Thyroid gland (tissue), 4 donors: ENCODE measurements around the gene EPS15. TPM values are rescaled to one million over a fixed set of nuclear protein-coding genes. Genes with fewer than 3 reads are reported as not detected.

Experiments used
- DNase-seq, 2 donors: peaks; one replicate each; pipeline ENCODE4 v3.0.0-alpha.2; 2019
- H3K27ac ChIP-seq, 3 donors: fragments of 200-600 bp; sonication (generic); 1 replicate in 2 of 3; 2 replicates in 1 of 3; pipeline ENCODE4 v1.5.1; 2016 to 2019; ENCODE audit warnings: mild to moderate bottlenecking in 1 of 3, moderate library complexity in 1 of 3
- H3K27me3 ChIP-seq: fragments of 200-600 bp; sonication (generic); one replicate; pipeline ENCODE4 v1.5.1; 2019
- H3K36me3 ChIP-seq, 2 donors: fragments of 200-600 bp; sonication (generic); one replicate each; pipeline ENCODE4 v1.5.1; 2016 to 2019
- H3K4me1 ChIP-seq, 2 donors: fragments of 200-600 bp; sonication (generic); one replicate each; pipeline ENCODE4 v1.5.1; 2017 to 2019
- H3K4me3 ChIP-seq, 3 donors: fragments of 200-600 bp; sonication (generic); replicated peaks in 1 of 3; 1 replicate in 2 of 3; 2 replicates in 1 of 3; pipeline ENCODE4 v1.5.1; 2016; ENCODE audit warnings: mild to moderate bottlenecking in 1 of 3
- H3K9me3 ChIP-seq: fragments of 200-600 bp; sonication (generic); one replicate; pipeline ENCODE4 v1.5.1; 2017
- POLR2A ChIP-seq, 2 donors: fragments of 450-650 bp; IDR thresholded peaks; one replicate each; pipeline ENCODE4 v1.6.1; 2017; ENCODE audit warnings: antibody characterized with exemption in 2 of 2, mild to moderate bottlenecking in 2 of 2, moderate library complexity in 1 of 2
- WGBS, 2 donors: methylation state at CpG; one replicate each; pipeline ENCODE4 v1.1.5; 2017; 5-methylcytosine and 5-hydroxymethylcytosine counted together
- intact Hi-C: fragments of 100-400 bp; cut with DNase I; formaldehyde crosslinking; loops from one replicate; pipeline ENCODE4 v1.15.1; 2023
- total RNA-seq, 4 donors: library from RNA; depleted of rRNA; stranded (reverse); fragments of >200 nt; gene quantifications; one replicate each; pipeline ENCODE4 v1.2.3, GENCODE V29; 2016
- TF ChIP-seq, protein P1 (sequence below), 6 experiments: fragments of 200-600 bp in 3 of 6; fragments of 450-650 bp in 3 of 6; sonication (generic) in 3 of 6; IDR thresholded peaks; one replicate each; pipeline ENCODE4 v1.5.1; 2016 to 2019; ENCODE audit warnings: antibody characterized with exemption in 6 of 6, mild to moderate bottlenecking in 2 of 6, inconsistent platforms in 1 of 6, moderate library complexity in 1 of 6

The EPS15 gene
- total RNA-seq, 4 donors from 2014 or later = 88.0 to 128 (median 102) TPM

DNA sequence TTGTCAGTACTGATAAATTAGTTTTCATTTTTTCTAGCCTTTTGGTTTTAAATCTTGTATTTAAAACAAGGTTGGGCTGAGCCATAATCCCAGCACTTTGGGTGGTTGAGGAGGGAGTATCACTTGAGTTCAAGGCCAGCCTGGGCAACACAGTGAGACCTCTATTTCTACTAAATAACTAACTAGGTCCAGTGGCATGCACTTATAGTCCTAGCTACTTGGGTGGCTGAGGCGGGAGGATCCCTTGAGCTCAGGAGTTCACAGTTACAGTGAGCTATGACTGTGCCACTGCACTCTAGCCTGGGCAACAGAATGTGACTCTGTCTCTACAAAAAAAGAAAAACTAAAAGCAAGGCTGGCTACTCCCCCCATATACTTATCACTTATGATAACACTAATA, 167.2 kb downstream of the EPS15 start:
- no peak for TF ChIP-seq POLR2A (IDR thresholded peaks at IDR 0.05)
- TF ChIP-seq, protein P1, sequence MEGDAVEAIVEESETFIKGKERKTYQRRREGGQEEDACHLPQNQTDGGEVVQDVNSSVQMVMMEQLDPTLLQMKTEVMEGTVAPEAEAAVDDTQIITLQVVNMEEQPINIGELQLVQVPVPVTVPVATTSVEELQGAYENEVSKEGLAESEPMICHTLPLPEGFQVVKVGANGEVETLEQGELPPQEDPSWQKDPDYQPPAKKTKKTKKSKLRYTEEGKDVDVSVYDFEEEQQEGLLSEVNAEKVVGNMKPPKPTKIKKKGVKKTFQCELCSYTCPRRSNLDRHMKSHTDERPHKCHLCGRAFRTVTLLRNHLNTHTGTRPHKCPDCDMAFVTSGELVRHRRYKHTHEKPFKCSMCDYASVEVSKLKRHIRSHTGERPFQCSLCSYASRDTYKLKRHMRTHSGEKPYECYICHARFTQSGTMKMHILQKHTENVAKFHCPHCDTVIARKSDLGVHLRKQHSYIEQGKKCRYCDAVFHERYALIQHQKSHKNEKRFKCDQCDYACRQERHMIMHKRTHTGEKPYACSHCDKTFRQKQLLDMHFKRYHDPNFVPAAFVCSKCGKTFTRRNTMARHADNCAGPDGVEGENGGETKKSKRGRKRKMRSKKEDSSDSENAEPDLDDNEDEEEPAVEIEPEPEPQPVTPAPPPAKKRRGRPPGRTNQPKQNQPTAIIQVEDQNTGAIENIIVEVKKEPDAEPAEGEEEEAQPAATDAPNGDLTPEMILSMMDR (IDR thresholded peaks at IDR 0.05) = no peak
- no peak for DNase-seq
- Histone ChIP-seq H3K27ac (no peak overlapping the region), H3K4me3 (no peak overlapping the region), H3K27me3 (no peaks in the 10 kb centered on the region), H3K9me3 (no peaks in the 10 kb centered on the region), H3K36me3 (peaks cover 0 to 4% of the 10 kb centered on the region in 2 donors), H3K4me1 (no peaks in the 10 kb centered on the region)
- 82 to 88% methylated on average over 1 of the region's 1 CpG for WGBS, 2 donors
- intact Hi-C loops = no loop called here

- no peaks in the 10 kb centered on the region for H3K27me3 ChIP-seq
- intact Hi-C loops = no loop called here
- H3K4me3 ChIP-seq = no peak overlapping the region
- H3K27ac ChIP-seq = no peak overlapping the region
- DNase-seq = no peak
- TF ChIP-seq POLR2A (IDR thresholded peaks at IDR 0.05) = no peak
- TF ChIP-seq, protein P1 (IDR thresholded peaks at IDR 0.05) = no peak
- peaks cover 0 to 5% of the 10 kb centered on the region in 2 donors for H3K4me1 ChIP-seq
- H3K9me3 ChIP-seq = no peaks in the 10 kb centered on the region
- no peaks in the 10 kb centered on the region for H3K36me3 ChIP-seq
- 97 to 100% methylated on average over 3 of the region's 3 CpGs for WGBS, 2 donors
Observed at GRCh38 chr1:51349862-51350261, 169.2 kb downstream of the EPS15 start.

DNA sequence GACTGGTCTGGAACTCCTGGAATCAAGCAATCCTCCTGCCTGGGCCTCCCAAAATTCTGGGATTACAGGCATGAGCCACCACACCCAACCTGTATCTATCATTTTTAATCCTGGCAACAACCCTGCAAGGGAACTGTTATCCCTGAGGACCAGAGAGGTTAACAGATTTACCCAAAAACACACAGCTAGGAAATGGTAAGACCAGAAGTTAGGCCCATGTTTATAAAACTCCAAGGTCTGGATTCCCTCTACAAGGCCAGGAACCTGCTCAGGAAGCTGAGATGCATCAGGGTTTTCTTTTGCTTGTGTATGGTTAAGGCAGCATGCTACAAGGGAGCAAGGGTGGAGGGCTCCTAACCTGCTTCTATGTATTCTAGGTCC, 170.9 kb downstream of the EPS15 start:
- H3K9me3 ChIP-seq = no peaks in the 10 kb centered on the region
- intact Hi-C loops = no loop called here
- no peak overlapping the region for H3K4me3 ChIP-seq
- no peaks in the 10 kb centered on the region for H3K27me3 ChIP-seq
- no peak for DNase-seq
- no peaks in the 10 kb centered on the region for H3K36me3 ChIP-seq
- H3K27ac ChIP-seq = no peak overlapping the region
- TF ChIP-seq, protein P1 (IDR thresholded peaks at IDR 0.05) = no peak
- no peak for TF ChIP-seq POLR2A (IDR thresholded peaks at IDR 0.05)
- H3K4me1 ChIP-seq = peaks cover 4 to 11% of the 10 kb centered on the region in 2 donors

GRCh38 chr1:51347398-51348146, 171.5 kb downstream of the EPS15 start:
- no peaks in the 10 kb centered on the region for H3K27me3 ChIP-seq
- no peaks in the 10 kb centered on the region for H3K9me3 ChIP-seq
- WGBS, 2 donors = 86 to 92% methylated on average over 6 of the region's 6 CpGs
- H3K27ac ChIP-seq = no peak overlapping the region
- intact Hi-C loops = no loop called here
- H3K4me3 ChIP-seq = no peak overlapping the region
- TF ChIP-seq, protein P1 (IDR thresholded peaks at IDR 0.05) = no peak
- no peak for TF ChIP-seq POLR2A (IDR thresholded peaks at IDR 0.05)
- no peak for DNase-seq
- no peaks in the 10 kb centered on the region for H3K36me3 ChIP-seq
- peaks cover 4 to 11% of the 10 kb centered on the region in 2 donors for H3K4me1 ChIP-seq

DNA sequence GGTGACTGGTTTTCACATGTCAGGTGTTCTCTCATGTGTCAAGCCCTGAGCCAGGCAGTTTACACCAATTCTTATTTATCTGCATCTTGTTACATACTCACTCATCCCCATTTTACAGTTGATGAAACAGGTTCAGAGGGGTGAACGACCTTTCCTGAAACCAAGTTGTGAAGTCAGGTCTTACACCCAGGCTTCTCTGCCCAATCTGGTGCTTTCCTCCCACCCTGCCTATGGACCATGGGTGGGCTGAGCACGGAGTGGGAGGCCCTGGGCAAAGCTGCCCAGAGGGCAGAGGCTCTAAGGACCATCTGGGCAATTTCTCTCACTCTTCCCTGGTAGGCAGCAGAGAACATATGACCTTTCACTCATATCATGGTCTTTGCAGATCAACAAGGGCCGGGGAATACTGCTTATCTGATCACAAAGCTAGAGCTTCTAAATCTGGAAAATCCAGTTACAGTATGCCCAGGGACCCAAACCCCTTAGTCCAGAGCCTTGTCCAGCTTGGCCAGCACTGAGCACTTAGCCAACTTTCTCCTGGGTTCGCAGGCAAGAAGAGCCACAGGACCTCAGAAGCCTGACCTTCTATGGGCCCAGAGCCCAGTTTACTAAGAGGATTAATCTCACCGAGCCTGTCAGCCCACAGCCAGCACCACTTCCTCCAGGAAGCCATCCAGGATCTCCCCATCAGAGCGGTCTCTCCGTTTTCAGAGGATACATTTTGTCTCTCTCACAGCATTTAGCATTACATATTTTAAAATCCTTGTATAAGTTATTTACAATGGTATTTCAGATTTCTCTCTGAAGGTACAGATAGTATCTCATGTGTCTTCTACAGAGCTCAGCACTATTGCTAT, 172.8 kb downstream of the EPS15 start:
- H3K4me3 ChIP-seq = no peak overlapping the region
- H3K27me3 ChIP-seq = no peaks in the 10 kb centered on the region
- H3K36me3 ChIP-seq = no peaks in the 10 kb centered on the region
- no peak for TF ChIP-seq POLR2A (IDR thresholded peaks at IDR 0.05)
- TF ChIP-seq, protein P1 (IDR thresholded peaks at IDR 0.05) = no peak
- WGBS, 2 donors = 76 to 84% methylated on average over 7 of the region's 7 CpGs
- peaks cover 4 to 11% of the 10 kb centered on the region in 2 donors for H3K4me1 ChIP-seq
- intact Hi-C loops = no loop called here
- no peak overlapping the region for H3K27ac ChIP-seq
- no peaks in the 10 kb centered on the region for H3K9me3 ChIP-seq
- DNase-seq = no peak
